ENCODE results near the gene CFAP45.
"Not testable (repeated sequence)": the region's sequence is repeated elsewhere in the genome, so short reads cannot be mapped to it uniquely, and the experiment has no call there.

The CFAP45 gene

DNA sequence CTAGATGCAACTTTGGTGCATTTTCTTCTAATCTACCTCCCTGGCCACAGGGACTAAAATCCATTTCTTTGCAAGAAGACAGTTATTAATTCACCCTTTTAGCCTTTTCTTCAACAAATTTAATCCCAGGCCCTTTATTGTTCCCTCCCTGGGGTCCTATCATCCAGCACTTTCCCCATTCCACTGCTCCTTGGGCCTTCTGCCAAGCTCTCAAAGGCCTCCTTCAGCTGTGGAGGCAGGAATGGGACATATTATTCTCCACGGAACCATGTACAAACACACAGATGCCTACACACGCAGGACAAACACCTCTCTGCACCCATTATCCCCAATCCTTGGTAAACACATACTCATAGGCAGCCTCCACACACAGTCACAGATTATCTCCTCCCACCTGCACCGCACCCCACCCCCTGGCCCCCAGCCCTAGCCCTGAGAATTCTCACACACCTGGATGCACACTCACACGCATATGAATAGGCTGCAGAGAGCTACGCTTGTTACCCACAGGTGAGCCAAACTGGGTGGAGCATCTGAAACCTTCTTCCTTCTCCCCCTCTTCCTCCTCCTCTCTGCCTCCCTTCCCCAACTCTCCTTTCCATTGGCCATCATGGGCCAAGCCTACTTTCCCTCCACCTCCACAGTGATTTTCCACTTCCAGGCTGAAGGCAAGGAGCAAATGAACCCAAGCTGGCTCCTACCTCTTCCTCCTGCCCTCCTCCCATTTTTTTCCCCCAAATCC, 13.7 kb upstream of the CFAP45 start:
- TF ChIP-seq, protein P1, sequence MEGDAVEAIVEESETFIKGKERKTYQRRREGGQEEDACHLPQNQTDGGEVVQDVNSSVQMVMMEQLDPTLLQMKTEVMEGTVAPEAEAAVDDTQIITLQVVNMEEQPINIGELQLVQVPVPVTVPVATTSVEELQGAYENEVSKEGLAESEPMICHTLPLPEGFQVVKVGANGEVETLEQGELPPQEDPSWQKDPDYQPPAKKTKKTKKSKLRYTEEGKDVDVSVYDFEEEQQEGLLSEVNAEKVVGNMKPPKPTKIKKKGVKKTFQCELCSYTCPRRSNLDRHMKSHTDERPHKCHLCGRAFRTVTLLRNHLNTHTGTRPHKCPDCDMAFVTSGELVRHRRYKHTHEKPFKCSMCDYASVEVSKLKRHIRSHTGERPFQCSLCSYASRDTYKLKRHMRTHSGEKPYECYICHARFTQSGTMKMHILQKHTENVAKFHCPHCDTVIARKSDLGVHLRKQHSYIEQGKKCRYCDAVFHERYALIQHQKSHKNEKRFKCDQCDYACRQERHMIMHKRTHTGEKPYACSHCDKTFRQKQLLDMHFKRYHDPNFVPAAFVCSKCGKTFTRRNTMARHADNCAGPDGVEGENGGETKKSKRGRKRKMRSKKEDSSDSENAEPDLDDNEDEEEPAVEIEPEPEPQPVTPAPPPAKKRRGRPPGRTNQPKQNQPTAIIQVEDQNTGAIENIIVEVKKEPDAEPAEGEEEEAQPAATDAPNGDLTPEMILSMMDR (conservative IDR thresholded peaks at IDR 0.05; ENCODE audit: control insufficient read depth, insufficient read depth, low read depth, low read length) = no peak
- no peak for DNase-seq (ENCODE audit: low read depth)
- no peak overlapping the region for H3K4me3 ChIP-seq (ENCODE audit: control insufficient read depth, low read depth, low read length)

- H3K4me3 ChIP-seq (ENCODE audit: control insufficient read depth, low read depth, low read length) = no peak overlapping the region
- no peak for DNase-seq (ENCODE audit: low read depth)
- TF ChIP-seq, protein P1 (conservative IDR thresholded peaks at IDR 0.05; ENCODE audit: control insufficient read depth, insufficient read depth, low read depth, low read length) = no peak
Observed at GRCh38 chr1:159911326-159912070, 11.5 kb upstream of the CFAP45 start.

- DNase-seq (ENCODE audit: low read depth) = no peak
- no peak overlapping the region for H3K4me3 ChIP-seq (ENCODE audit: control insufficient read depth, low read depth, low read length)
- TF ChIP-seq, protein P1 (conservative IDR thresholded peaks at IDR 0.05; ENCODE audit: control insufficient read depth, insufficient read depth, low read depth, low read length) = no peak
Observed at GRCh38 chr1:159908031-159908940, 8.3 kb upstream of the CFAP45 start.

- no peak for DNase-seq (ENCODE audit: low read depth)
- TF ChIP-seq, protein P1 (conservative IDR thresholded peaks at IDR 0.05; ENCODE audit: control insufficient read depth, insufficient read depth, low read depth, low read length) = no peak
- no peak overlapping the region for H3K4me3 ChIP-seq (ENCODE audit: control insufficient read depth, low read depth, low read length)
Observed at GRCh38 chr1:159906960-159907359, 7.0 kb upstream of the CFAP45 start.

GRCh38 chr1:159904036-159904435, 4.1 kb upstream of the CFAP45 start:
- not testable (repeated sequence) for DNase-seq (ENCODE audit: low read depth); H3K4me3 ChIP-seq (ENCODE audit: control insufficient read depth, low read depth, low read length)

DNA sequence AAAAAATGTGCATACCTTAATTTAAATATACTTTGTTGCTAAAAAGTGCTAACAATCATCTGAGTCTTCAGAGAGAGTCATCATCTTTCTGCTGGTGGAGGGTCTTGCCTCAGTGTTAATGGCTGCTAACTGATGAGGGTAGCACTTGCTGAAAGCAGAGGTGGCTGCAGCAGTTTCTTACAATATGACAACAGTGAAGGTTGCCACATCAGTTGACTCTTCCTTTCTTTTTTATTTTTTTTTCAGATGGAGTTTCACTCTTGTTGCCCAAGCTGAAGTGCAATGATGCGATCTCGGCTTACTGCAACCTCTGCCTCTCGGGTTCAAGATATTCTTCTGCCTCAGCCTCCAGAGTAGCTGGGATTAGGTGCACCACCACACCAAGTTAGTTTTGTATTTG, 2.6 kb upstream of the CFAP45 start:
- DNase-seq (ENCODE audit: low read depth) = no peak
- TF ChIP-seq, protein P1 (conservative IDR thresholded peaks at IDR 0.05; ENCODE audit: control insufficient read depth, insufficient read depth, low read depth, low read length) = no peak
- H3K4me3 ChIP-seq (ENCODE audit: control insufficient read depth, low read depth, low read length) = no peak overlapping the region
